GM12878 (cell line): ENCODE results near the gene SIL1. TPM values are rescaled to one million over a fixed set of nuclear protein-coding genes. Genes with fewer than 3 reads are reported as not detected.

Experiments
- ATAC-seq: fragments of 200-7000 bp; cut with Tn5 transposase; 3 replicates; pipeline ENCODE4 v1.9.1; 2020; ENCODE audit warnings: mild to moderate bottlenecking, moderate library complexity
- BruUV-seq: library from RNA; stranded (reverse); fragments of 400-500 nt; replicated peaks from 2 replicates; lab custom pipeline; 2021; lab: Mats Ljungman, UMichigan
- CTCF ChIA-PET: fragments of 300-600 bp; sonication (Branson Sonifier 250); formaldehyde crosslinking; extraction: SDS; loops from one replicate; lab custom pipeline; 2021; ENCODE audit warnings: inconsistent platforms; lab: Yijun Ruan, JAX
- POLR2A ChIA-PET: fragments of 350-600 bp; formaldehyde crosslinking; extraction: SDS; loops from one replicate; lab custom pipeline; 2021; ENCODE audit warnings: inconsistent platforms; lab: Charles Lee
- RAD21 ChIA-PET: fragments of 300-600 bp; sonication (Branson Sonifier 250); formaldehyde crosslinking; loops from one replicate; lab custom pipeline; 2023; ENCODE audit warnings: antibody characterized with exemption; ENCODE audit not compliant: unreplicated experiment; lab: Charles Lee
- SMC1A ChIA-PET: fragments of 300-600 bp; sonication (Branson Sonifier 250); formaldehyde crosslinking; loops from one replicate; lab custom pipeline; 2023; ENCODE audit not compliant: unreplicated experiment, uncharacterized antibody; lab: Charles Lee
- DNase-seq: peaks from one replicate; pipeline ENCODE4 v3.0.0-alpha.2; 2011; ENCODE audit warnings: low read depth, low spot score
- FAIRE-seq: peaks from 3 replicates; lab custom pipeline; 2011; peaks lifted over from hg19 to GRCh38; lab: Jason Lieb, UNC
- H2AFZ ChIP-seq: 2 replicates; pipeline ENCODE4 v1.6.0; 2011; ENCODE audit warnings: low read depth, low read length, control low read depth; ENCODE audit not compliant: control insufficient read depth
- H3K27ac ChIP-seq: 2 replicates; pipeline ENCODE4 v1.5.1; 2011; ENCODE audit warnings: control low read depth; ENCODE audit not compliant: control insufficient read depth, insufficient read depth
- H3K27me3 ChIP-seq, 2 experiments: replicated peaks in 1 of 2; 2 replicates each; pipeline versions ENCODE4 v1.6.0 to v1.6.1; 2011; ENCODE audit warnings: low read length in 1 of 2; ENCODE audit not compliant: control insufficient read depth in 2 of 2, insufficient read depth in 2 of 2
- H3K36me3 ChIP-seq, 2 experiments: 2 replicates each; pipeline ENCODE4 v1.5.1; 2011; ENCODE audit warnings: low read length in 1 of 2; ENCODE audit not compliant: control insufficient read depth in 2 of 2, insufficient read depth in 2 of 2
- H3K4me1 ChIP-seq: 2 replicates; pipeline ENCODE4 v1.6.1; 2011; ENCODE audit warnings: mild to moderate bottlenecking, low read length, moderate library complexity, mixed read lengths; ENCODE audit not compliant: control insufficient read depth, insufficient read depth
- H3K4me2 ChIP-seq: 2 replicates; pipeline ENCODE4 v1.6.0; 2011; ENCODE audit warnings: control low read depth; ENCODE audit not compliant: control insufficient read depth, insufficient read depth
- H3K4me3 ChIP-seq: fragments of 200-600 bp; sonication (generic); 2 replicates; pipeline ENCODE4 v1.5.1; 2016
- H3K79me2 ChIP-seq: 2 replicates; pipeline ENCODE4 v1.6.0; 2011; ENCODE audit warnings: low read length; ENCODE audit not compliant: control insufficient read depth, insufficient read depth
- H3K9ac ChIP-seq: 2 replicates; pipeline ENCODE4 v1.8.0; 2011; ENCODE audit warnings: low read length, control low read depth, mixed read lengths; ENCODE audit not compliant: control insufficient read depth, insufficient read depth
- H3K9me3 ChIP-seq: replicated peaks from 3 replicates; pipeline ENCODE4 v1.5.1; 2011; ENCODE audit warnings: mild to moderate bottlenecking, low read length; ENCODE audit not compliant: control insufficient read depth, insufficient read depth
- H4K20me1 ChIP-seq: 2 replicates; pipeline ENCODE4 v1.6.0; 2011; ENCODE audit not compliant: control insufficient read depth, insufficient read depth
- ASH2L ChIP-seq: fragments of 300-600, 200-600 bp; sonication (generic); IDR thresholded peaks from 2 replicates; pipeline ENCODE4 v1.6.1; 2017; ENCODE audit warnings: low read depth, mild to moderate bottlenecking, borderline replicate concordance
- CBX5 ChIP-seq: sonication (generic); IDR thresholded peaks from 2 replicates; pipeline ENCODE4 v1.6.1; 2016; ENCODE audit warnings: low read depth, moderate library complexity, mild to moderate bottlenecking, inconsistent platforms
- CREB1 ChIP-seq: IDR thresholded peaks from 2 replicates; pipeline ENCODE4 v1.6.1; 2012; ENCODE audit warnings: low read depth, mild to moderate bottlenecking, inconsistent platforms
- E2F4 ChIP-seq: IDR thresholded peaks from 2 replicates; pipeline ENCODE4 v1.6.1; 2012; ENCODE audit warnings: low read depth, low read length, improper control_type of control experiment
- EGR1 ChIP-seq, 2 experiments: IDR thresholded peaks; 1 replicate in 1 of 2; 2 replicates in 1 of 2; pipeline ENCODE4 v1.6.1; 2011 to 2012; ENCODE audit warnings: low read depth in 2 of 2, low read length in 2 of 2, borderline replicate concordance in 1 of 2, mild to moderate bottlenecking in 1 of 2, moderate library complexity in 1 of 2
- MYB ChIP-seq: fragments of 150-350 bp; IDR thresholded peaks from 2 replicates; pipeline ENCODE4 v1.6.1; 2014; ENCODE audit warnings: mild to moderate bottlenecking, low read depth, low read length, borderline replicate concordance
- MYC ChIP-seq: IDR thresholded peaks from 2 replicates; pipeline ENCODE4 v1.6.1; 2011; ENCODE audit warnings: mild to moderate bottlenecking, low read length, moderate library complexity, inconsistent platforms; ENCODE audit not compliant: insufficient read depth, insufficient replicate concordance, insufficient read length, severe bottlenecking
- NFYA ChIP-seq: IDR thresholded peaks from 2 replicates; pipeline ENCODE4 v1.6.1; 2011; ENCODE audit warnings: low read depth, mild to moderate bottlenecking, low read length, improper control_type of control experiment, borderline replicate concordance
- NR2F1 ChIP-seq: fragments of 450-650 bp; conservative IDR thresholded peaks from 2 replicates; pipeline ENCODE4 v1.6.1; 2017; ENCODE audit warnings: mild to moderate bottlenecking
- RB1 ChIP-seq: fragments of 450-650 bp; formaldehyde crosslinking; IDR thresholded peaks from 2 replicates; pipeline ENCODE4 v1.6.1; 2017; ENCODE audit warnings: mild to moderate bottlenecking, borderline replicate concordance
- RUNX3 ChIP-seq: IDR thresholded peaks from 2 replicates; pipeline ENCODE4 v1.6.1; 2012; ENCODE audit warnings: low read length, inconsistent platforms
- SUPT20H ChIP-seq: IDR thresholded peaks from 2 replicates; pipeline ENCODE4 v1.6.1; 2011; ENCODE audit warnings: low read depth, mild to moderate bottlenecking, low read length, moderate library complexity, borderline replicate concordance; ENCODE audit not compliant: control insufficient read depth
- TAF1 ChIP-seq: IDR thresholded peaks from 2 replicates; pipeline ENCODE4 v1.6.1; 2011; ENCODE audit warnings: mild to moderate bottlenecking, low read depth, low read length, borderline replicate concordance
- YY1 ChIP-seq: IDR thresholded peaks from 2 replicates; pipeline ENCODE4 v1.6.1; 2011; ENCODE audit warnings: low read depth, mild to moderate bottlenecking, low read length
- ZBTB33 ChIP-seq: fragments of 450-650 bp; IDR thresholded peaks from 2 replicates; pipeline ENCODE4 v1.6.1; 2017; ENCODE audit warnings: mild to moderate bottlenecking
- ZNF274 ChIP-seq: IDR thresholded peaks from one replicate; pipeline ENCODE4 v1.8.0; 2011; ENCODE audit not compliant: insufficient read length, insufficient read depth
- ZSCAN29 ChIP-seq: fragments of 450-650 bp; IDR thresholded peaks from 2 replicates; pipeline ENCODE4 v1.6.1; 2017; ENCODE audit warnings: mild to moderate bottlenecking, moderate library complexity
- in situ Hi-C: fragments of 300-500 bp; cut with MboI; formaldehyde crosslinking; loops from 9 replicates; pipeline ENCODE4 v1.14.3; 2018; ENCODE audit warnings: mixed read lengths
- intact Hi-C: fragments of 100-400 bp; cut with micrococcal nuclease; formaldehyde crosslinking; loops from one replicate; pipeline ENCODE4 v1.14.2; 2022; ENCODE audit not compliant: unreplicated experiment
- polyA plus RNA-seq, 11 experiments: library from polyadenylated mRNA; depleted of rRNA in 4 of 11; unstranded in 6 of 11; stranded (reverse) in 5 of 11; fragments of >200 nt; fragmentation: Nextera tagmentation in 4 of 11; fragmentation: Illumina TruSeq in 1 of 11; extraction: Ambion mirVana in 4 of 11; extraction: Trizol in 1 of 11; gene quantifications; 1 replicate in 1 of 11; 2 replicates in 10 of 11; pipeline versions ENCODE4 v1.2.1 to v1.2.3, GENCODE V29; 2011 to 2016; ENCODE audit warnings: inconsistent platforms in 2 of 11, missing spikeins in 2 of 11, low read depth in 1 of 11
- total RNA-seq, 4 experiments: library from RNA; depleted of rRNA in 3 of 4; stranded (reverse); fragments of >200 nt in 3 of 4; fragmentation: Illumina TruSeq in 1 of 4; extraction: Trizol in 1 of 4; gene quantifications; 2 replicates each; pipeline versions ENCODE4 v1.2.1 to v1.2.3, GENCODE V29; 2013 to 2021
- TF ChIP-seq, protein P1 (sequence below): fragments of 450-650 bp; formaldehyde crosslinking; IDR thresholded peaks from 2 replicates; pipeline ENCODE4 v1.4.0; 2022; ENCODE audit warnings: mild to moderate bottlenecking, moderate library complexity
- TF ChIP-seq, protein P2 (sequence below): fragments of 450-650 bp; IDR thresholded peaks from 2 replicates; pipeline ENCODE4 v1.6.1; 2014; ENCODE audit warnings: mild to moderate bottlenecking

SIL1 gene
- total and polyA plus RNA-seq, 10 of the 15 experiments (the other 5 are each of a cell fraction or from before 2014, with no cell fraction given): 4.1 to 49.8 (median 29.4) TPM

- no peak for TF ChIP-seq CBX5
- TF ChIP-seq RUNX3: no peak
- no peak for TF ChIP-seq SUPT20H
- TF ChIP-seq TAF1: no peak
- TF ChIP-seq RB1: no peak
- no peak for TF ChIP-seq EGR1 (IDR thresholded peaks at IDR 0.05; ENCODE audit: borderline replicate concordance in 1 of 2, low read depth in 2 of 2, low read length in 2 of 2)
- no peak for TF ChIP-seq NR2F1
- no peak for TF ChIP-seq ZBTB33
- no peak for TF ChIP-seq ZSCAN29
- TF ChIP-seq ZNF274: no peak
- TF ChIP-seq, protein P1, sequence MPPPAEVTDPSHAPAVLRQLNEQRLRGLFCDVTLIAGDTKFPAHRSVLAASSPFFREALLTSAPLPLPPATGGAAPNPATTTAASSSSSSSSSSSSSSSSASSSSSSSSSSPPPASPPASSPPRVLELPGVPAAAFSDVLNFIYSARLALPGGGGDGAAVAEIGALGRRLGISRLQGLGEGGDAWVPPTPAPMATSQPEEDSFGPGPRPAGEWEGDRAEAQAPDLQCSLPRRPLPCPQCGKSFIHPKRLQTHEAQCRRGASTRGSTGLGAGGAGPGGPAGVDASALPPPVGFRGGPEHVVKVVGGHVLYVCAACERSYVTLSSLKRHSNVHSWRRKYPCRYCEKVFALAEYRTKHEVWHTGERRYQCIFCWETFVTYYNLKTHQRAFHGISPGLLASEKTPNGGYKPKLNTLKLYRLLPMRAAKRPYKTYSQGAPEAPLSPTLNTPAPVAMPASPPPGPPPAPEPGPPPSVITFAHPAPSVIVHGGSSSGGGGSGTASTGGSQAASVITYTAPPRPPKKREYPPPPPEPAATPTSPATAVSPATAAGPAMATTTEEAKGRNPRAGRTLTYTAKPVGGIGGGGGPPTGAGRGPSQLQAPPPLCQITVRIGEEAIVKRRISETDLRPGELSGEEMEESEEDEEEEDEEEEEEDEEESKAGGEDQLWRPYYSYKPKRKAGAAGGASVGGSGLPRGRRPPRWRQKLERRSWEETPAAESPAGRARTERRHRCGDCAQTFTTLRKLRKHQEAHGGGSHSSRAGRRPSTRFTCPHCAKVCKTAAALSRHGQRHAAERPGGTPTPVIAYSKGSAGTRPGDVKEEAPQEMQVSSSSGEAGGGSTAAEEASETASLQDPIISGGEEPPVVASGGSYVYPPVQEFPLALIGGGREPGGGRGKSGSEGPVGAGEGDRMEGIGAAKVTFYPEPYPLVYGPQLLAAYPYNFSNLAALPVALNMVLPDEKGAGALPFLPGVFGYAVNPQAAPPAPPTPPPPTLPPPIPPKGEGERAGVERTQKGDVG (CRISPR knock-in tag): no peak
- no peak for TF ChIP-seq ASH2L
- TF ChIP-seq, protein P2, sequence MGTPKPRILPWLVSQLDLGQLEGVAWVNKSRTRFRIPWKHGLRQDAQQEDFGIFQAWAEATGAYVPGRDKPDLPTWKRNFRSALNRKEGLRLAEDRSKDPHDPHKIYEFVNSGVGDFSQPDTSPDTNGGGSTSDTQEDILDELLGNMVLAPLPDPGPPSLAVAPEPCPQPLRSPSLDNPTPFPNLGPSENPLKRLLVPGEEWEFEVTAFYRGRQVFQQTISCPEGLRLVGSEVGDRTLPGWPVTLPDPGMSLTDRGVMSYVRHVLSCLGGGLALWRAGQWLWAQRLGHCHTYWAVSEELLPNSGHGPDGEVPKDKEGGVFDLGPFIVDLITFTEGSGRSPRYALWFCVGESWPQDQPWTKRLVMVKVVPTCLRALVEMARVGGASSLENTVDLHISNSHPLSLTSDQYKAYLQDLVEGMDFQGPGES: no peak
- no peak for TF ChIP-seq MYC
- TF ChIP-seq E2F4: no peak
- TF ChIP-seq MYB: no peak
- TF ChIP-seq CREB1: no peak
- TF ChIP-seq NFYA: no peak
- TF ChIP-seq YY1: no peak
- H3K4me1 ChIP-seq: no peaks in the 10 kb centered on the region
- H3K4me2 ChIP-seq: no peak overlapping the region
- SMC1A ChIA-PET: no interaction called here
- no peaks in the 10 kb centered on the region for H3K27me3 ChIP-seq
- no TSS peak for BruUV-seq
- H3K9ac ChIP-seq: no peak overlapping the region
- CTCF ChIA-PET: no interaction called here
- RAD21 ChIA-PET: no interaction called here
- DNase-seq (no peak), FAIRE-seq (no peak), ATAC-seq (no peak)
- no peaks in the 10 kb centered on the region for H4K20me1 ChIP-seq
- H3K27ac ChIP-seq: no peak overlapping the region
- no peak overlapping the region for H2AFZ ChIP-seq
- POLR2A ChIA-PET: no interaction called here
- intact Hi-C loops: no loop called here
- H3K4me3 ChIP-seq: no peak overlapping the region
- in situ Hi-C loops: no loop called here
- H3K36me3 ChIP-seq: no peaks in the 10 kb centered on the region; a peak in 1 of 4 replicates
- no peaks in the 10 kb centered on the region for H3K79me2 ChIP-seq
- H3K9me3 ChIP-seq: no peaks in the 10 kb centered on the region
Measured at GRCh38 chr5:138911441-138911840, 286.7 kb downstream of the SIL1 start.
